Body of pancreas (tissue), 4 donors: ENCODE results near the gene ERBB2. TPM values are rescaled to one million over a fixed set of nuclear protein-coding genes. Genes with fewer than 3 reads are reported as not detected.
"Not testable (repeated sequence)": the region's sequence is repeated elsewhere in the genome, so short reads cannot be mapped to it uniquely, and the experiment has no call there.

Experiments
- ATAC-seq: fragments of 150-250 bp; one replicate; pipeline ENCODE4 v1.9.1; 2016
- DNase-seq, 4 donors: peaks; one replicate each; pipeline ENCODE4 v3.0.0-alpha.2; 2019
- H3K27ac ChIP-seq, 4 donors: fragments of 200-600 bp; sonication (generic); 1 replicate in 3 of 4; 2 replicates in 1 of 4; pipeline versions ENCODE4 v1.5.1 to v1.6.1; 2016 to 2019; ENCODE audit warnings: mild to moderate bottlenecking in 1 of 4, mixed read lengths in 1 of 4, moderate library complexity in 1 of 4
- H3K27me3 ChIP-seq, 2 donors: fragments of 200-600 bp; sonication (generic); one replicate each; pipeline ENCODE4 v1.6.0; 2016; ENCODE audit warnings: mild to moderate bottlenecking in 1 of 2
- H3K36me3 ChIP-seq, 2 donors: fragments of 200-600 bp; sonication (generic); replicated peaks in 1 of 2; 2 replicates each; pipeline ENCODE4 v1.5.1; 2016; ENCODE audit warnings: low read depth in 2 of 2; ENCODE audit not compliant: insufficient read depth in 1 of 2
- H3K4me1 ChIP-seq: fragments of 200-600 bp; sonication (generic); one replicate; pipeline ENCODE4 v1.6.0; 2016
- H3K4me3 ChIP-seq, 2 donors: fragments of 200-600 bp; sonication (generic); 1 replicate in 1 of 2; 2 replicates in 1 of 2; pipeline ENCODE4 v1.5.1; 2016 to 2019
- H3K9me3 ChIP-seq, 3 donors: fragments of 200-600 bp; sonication (generic); 1 replicate in 2 of 3; 2 replicates in 1 of 3; pipeline ENCODE4 v1.5.1; 2016
- CTCF ChIP-seq, 7 experiments: fragments of 450-650 bp in 4 of 7; fragments of 200-600 bp in 3 of 7; sonication (generic) in 3 of 7; IDR thresholded peaks; one replicate each; pipeline ENCODE4 v1.5.1; 2016 to 2019; ENCODE audit warnings: antibody characterized with exemption in 7 of 7
- POLR2A ChIP-seq, 3 donors: fragments of 450-650 bp; IDR thresholded peaks; one replicate each; pipeline ENCODE4 v1.6.1; 2016; ENCODE audit warnings: antibody characterized with exemption in 3 of 3, mild to moderate bottlenecking in 2 of 3
- WGBS, 2 donors: methylation state at CpG; one replicate each; pipeline ENCODE4 v1.1.5; 2017; 5-methylcytosine and 5-hydroxymethylcytosine counted together
- intact Hi-C: fragments of 100-400 bp; cut with DNase I; formaldehyde crosslinking; loops from one replicate; pipeline ENCODE4 v1.15.1; 2023
- total RNA-seq, 2 donors: library from RNA; depleted of rRNA; stranded (reverse); fragments of >200 nt; gene quantifications; one replicate each; pipeline ENCODE4 v1.1.0, GENCODE V29; 2016

ERBB2 gene
- total RNA-seq, 2 donors from 2014 or later = 52.4 to 65.3 TPM

GRCh38 chr17:39709319-39709997, 9.6 kb downstream of the ERBB2 start:
- no peak for DNase-seq
- H3K4me1 ChIP-seq = peaks cover 40% of the 10 kb centered on the region
- no peaks in the 10 kb centered on the region for H3K27me3 ChIP-seq
- H3K36me3 ChIP-seq = peaks cover 0 to 8% of the 10 kb centered on the region in 2 donors
- no peak overlapping the region for H3K4me3 ChIP-seq
- intact Hi-C loops = no loop called here
- H3K27ac ChIP-seq = peak overlapping the region in 1 of 4 donors; percentile 97
- TF ChIP-seq POLR2A (IDR thresholded peaks at IDR 0.05) (no peak), CTCF (IDR thresholded peaks at IDR 0.05) (no peak)
- WGBS, 2 donors = 84 to 87% methylated on average over 14 of the region's 14 CpGs
- ATAC-seq = no peak
- no peaks in the 10 kb centered on the region for H3K9me3 ChIP-seq

- Histone ChIP-seq H3K36me3 (peaks cover 0 to 9% of the 10 kb centered on the region in 2 donors), H3K27ac (no peak overlapping the region), H3K27me3 (no peaks in the 10 kb centered on the region), H3K4me1 (peaks cover 32% of the 10 kb centered on the region), H3K9me3 (no peaks in the 10 kb centered on the region), H3K4me3 (no peak overlapping the region)
- DNase-seq (no peak), ATAC-seq (no peak)
- intact Hi-C loops = no loop called here
- TF ChIP-seq POLR2A (IDR thresholded peaks at IDR 0.05) (no peak), CTCF (IDR thresholded peaks at IDR 0.05) (no peak)
- WGBS, 2 donors = 86 to 92% methylated on average over 13 to 20 of the region's 20 CpGs
These were observed 10.4 kb downstream of the ERBB2 start for GRCh38 chr17:39709998-39710964.

- H3K27me3 ChIP-seq, H3K9me3 ChIP-seq, ATAC-seq, DNase-seq, H3K27ac ChIP-seq, H3K4me3 ChIP-seq, intact Hi-C loops: not testable (repeated sequence)
- WGBS, 2 donors = 87 to 90% methylated on average over 11 of the region's 11 CpGs
- H3K4me1 ChIP-seq = peaks cover 28% of the 10 kb centered on the region
- peaks cover 0 to 11% of the 10 kb centered on the region in 2 donors for H3K36me3 ChIP-seq
These were observed 11.2 kb downstream of the ERBB2 start for GRCh38 chr17:39711071-39711470.

- Histone ChIP-seq H3K27ac (no peak overlapping the region), H3K36me3 (peaks cover 0 to 11% of the 10 kb centered on the region in 2 donors), H3K4me1 (peaks cover 28% of the 10 kb centered on the region), H3K27me3 (no peaks in the 10 kb centered on the region), H3K4me3 (no peak overlapping the region), H3K9me3 (no peaks in the 10 kb centered on the region)
- intact Hi-C loops = no loop called here
- WGBS, 2 donors = 86 to 89% methylated on average over 10 of the region's 10 CpGs
- TF ChIP-seq CTCF (IDR thresholded peaks at IDR 0.05) (no peak), POLR2A (IDR thresholded peaks at IDR 0.05) (no peak)
- ATAC-seq (no peak), DNase-seq (no peak)
These were observed 12.0 kb downstream of the ERBB2 start for GRCh38 chr17:39711851-39712250.

- no peaks in the 10 kb centered on the region for H3K27me3 ChIP-seq
- H3K4me1 ChIP-seq = peaks cover 15% of the 10 kb centered on the region
- ATAC-seq (no peak), DNase-seq (no peak)
- peaks cover 0 to 11% of the 10 kb centered on the region in 2 donors for H3K36me3 ChIP-seq
- TF ChIP-seq CTCF (IDR thresholded peaks at IDR 0.05) = no peak
- TF ChIP-seq POLR2A (IDR thresholded peaks at IDR 0.05) = no peak
- no peak overlapping the region for H3K4me3 ChIP-seq
- H3K9me3 ChIP-seq = no peaks in the 10 kb centered on the region
- WGBS, 2 donors = 91 to 94% methylated on average over 4 of the region's 4 CpGs
- H3K27ac ChIP-seq = no peak overlapping the region
- intact Hi-C loops = no loop called here
These were observed 14.4 kb downstream of the ERBB2 start for GRCh38 chr17:39714234-39714633.
